Retinal pigment epithelial cell (primary cell): Measurements from ENCODE around the gene ANXA10.

Source experiments
- DNase-seq: peaks from one replicate; pipeline ENCODE4 v3.0.0-alpha.2; 2010; ENCODE audit warnings: low read depth
- H3K4me3 ChIP-seq: 2 replicates; pipeline ENCODE4 v1.5.1; 2011; ENCODE audit warnings: mild to moderate bottlenecking, low read length, control low read depth, moderate library complexity
- CTCF ChIP-seq: conservative IDR thresholded peaks from 2 replicates; pipeline ENCODE4 v1.5.1; 2011; ENCODE audit warnings: low read depth, low read length, control low read depth, inconsistent platforms

Gene ANXA10

GRCh38 chr4:168070903-168071302, 21.4 kb upstream of the ANXA10 start:
- no peak for DNase-seq
- TF ChIP-seq CTCF: no peak
- no peak overlapping the region for H3K4me3 ChIP-seq

GRCh38 chr4:168071304-168071703, 21.0 kb upstream of the ANXA10 start:
- no peak for DNase-seq
- TF ChIP-seq CTCF: no peak
- no peak overlapping the region for H3K4me3 ChIP-seq

GRCh38 chr4:168074861-168075260, 17.5 kb upstream of the ANXA10 start:
- no peak for TF ChIP-seq CTCF
- no peak overlapping the region for H3K4me3 ChIP-seq
- DNase-seq: no peak

- TF ChIP-seq CTCF: peak; percentile 98
- DNase-seq: no peak
- no peak overlapping the region for H3K4me3 ChIP-seq
These were observed 15.2 kb upstream of the ANXA10 start for GRCh38 chr4:168076989-168077725.

- no peak for DNase-seq
- no peak overlapping the region for H3K4me3 ChIP-seq
- TF ChIP-seq CTCF: no peak
These were observed 14.6 kb upstream of the ANXA10 start for GRCh38 chr4:168077726-168078239.

GRCh38 chr4:168082379-168082778, 10.0 kb upstream of the ANXA10 start:
- no peak for TF ChIP-seq CTCF
- no peak overlapping the region for H3K4me3 ChIP-seq
- DNase-seq: no peak

- TF ChIP-seq CTCF: no peak
- no peak overlapping the region for H3K4me3 ChIP-seq
These were observed 3.6 kb downstream of the ANXA10 start for GRCh38 chr4:168095776-168096406.

More at GRCh38 chr4:168095776-168096406, 3.6 kb downstream of the ANXA10 start:
- DNase-seq: no peak
